Adrenal gland (tissue), 12 donors: ENCODE results near the gene TSFM. TPM values are rescaled to one million over a fixed set of nuclear protein-coding genes. Genes with fewer than 3 reads are reported as not detected.

ENCODE experiments used
- DNase-seq, 7 donors: peaks; one replicate each; pipeline ENCODE4 v3.0.0-alpha.2; 2019 to 2020
- H3K27ac ChIP-seq, 5 donors: fragments of 200-600 bp; sonication (generic) in 4 of 5; 1 replicate in 3 of 5; 2 replicates in 2 of 5; pipeline versions ENCODE4 v1.5.1 to v1.8.0; 2016 to 2020; ENCODE audit warnings: mild to moderate bottlenecking in 1 of 5
- H3K27me3 ChIP-seq: fragments of 200-600 bp; 2 replicates; pipeline ENCODE4 v1.8.0; 2021
- H3K36me3 ChIP-seq, 2 donors: fragments of 200-600 bp; replicated peaks in 1 of 2; 1 replicate in 1 of 2; 2 replicates in 1 of 2; pipeline versions ENCODE4 v1.5.1 to v1.8.0; 2018 to 2022
- H3K4me1 ChIP-seq, 2 donors: fragments of 200-600 bp; replicated peaks in 1 of 2; 1 replicate in 1 of 2; 2 replicates in 1 of 2; pipeline versions ENCODE4 v1.5.1 to v1.8.0; 2018 to 2021
- H3K4me3 ChIP-seq, 4 donors: fragments of 200-600 bp; sonication (generic) in 3 of 4; one replicate each; pipeline ENCODE4 v1.5.1; 2016 to 2018
- H3K9me3 ChIP-seq, 3 donors: fragments of 200-600 bp; sonication (generic) in 1 of 3; replicated peaks in 1 of 3; 1 replicate in 2 of 3; 2 replicates in 1 of 3; pipeline versions ENCODE4 v1.5.1 to v1.8.0; 2016 to 2021
- POLR2A ChIP-seq, 2 donors: fragments of 450-650 bp; IDR thresholded peaks; one replicate each; pipeline ENCODE4 v1.6.1; 2017; ENCODE audit warnings: antibody characterized with exemption in 2 of 2, mild to moderate bottlenecking in 2 of 2, moderate library complexity in 1 of 2
- WGBS, 4 donors: extraction: QIAGEN DNeasy Blood & Tissue Kit in 2 of 4; methylation state at CpG; one replicate each; pipeline versions ENCODE4 v1.1.5 to v1.1.7; 2013 to 2017; 5-methylcytosine and 5-hydroxymethylcytosine counted together
- intact Hi-C, 2 donors: fragments of 100-400 bp; cut with DNase I; formaldehyde crosslinking; loops; one replicate each; pipeline versions ENCODE4 v1.14.1 to v1.15.0; 2022 to 2023
- polyA plus RNA-seq, 3 donors: library from polyadenylated mRNA; stranded (reverse); fragments of 200-250 nt in 2 of 3; fragments of 350-450 nt in 1 of 3; fragmentation: Illumina TruSeq in 1 of 3; extraction: RNeasy Lipid Tissue Mini Kit (QIAGEN cat#74804) in 1 of 3; gene quantifications; one replicate each; pipeline ENCODE4 v1.2.3, GENCODE V29; 2013 to 2014
- total RNA-seq, 9 donors: library from RNA; depleted of rRNA in 4 of 9; stranded (reverse); fragments of >200 nt in 4 of 9; fragments of 120-200 nt in 1 of 9; fragmentation: NEBNext Ultra II Directional in 1 of 9; extraction: Animal tissue kit (Norgen Biotek cat#: 25700) in 1 of 9; gene quantifications; one replicate each; pipeline versions ENCODE4 v1.1.0 to v1.2.4, GENCODE V29; 2013 to 2023
- TF ChIP-seq, protein P1 (sequence below), 6 experiments: fragments of 450-650 bp in 4 of 6; fragments of 200-600 bp in 2 of 6; sonication (generic) in 1 of 6; IDR thresholded peaks; 1 replicate in 5 of 6; 2 replicates in 1 of 6; pipeline versions ENCODE4 v1.5.1 to v1.8.0; 2016 to 2021; ENCODE audit warnings: antibody characterized with exemption in 6 of 6, mild to moderate bottlenecking in 2 of 6, moderate library complexity in 1 of 6
- donor health status: healthy with polysubstance abuse.
- donor health status: Bipolar disorder and iron deficiency.
- donor health status: DM: yes; HTN: yes; CAD: no.
- donor health status: DM: no; HTN: no; CAD: no.
- donor health status: DM: no; HTN: no; CAD: no.
- donor health status: DM: yes; HTN: yes; CAD: no.

TSFM gene
- total and polyA plus RNA-seq, 12 donors, result 31.5 to 107 (median 69.5) TPM

DNA sequence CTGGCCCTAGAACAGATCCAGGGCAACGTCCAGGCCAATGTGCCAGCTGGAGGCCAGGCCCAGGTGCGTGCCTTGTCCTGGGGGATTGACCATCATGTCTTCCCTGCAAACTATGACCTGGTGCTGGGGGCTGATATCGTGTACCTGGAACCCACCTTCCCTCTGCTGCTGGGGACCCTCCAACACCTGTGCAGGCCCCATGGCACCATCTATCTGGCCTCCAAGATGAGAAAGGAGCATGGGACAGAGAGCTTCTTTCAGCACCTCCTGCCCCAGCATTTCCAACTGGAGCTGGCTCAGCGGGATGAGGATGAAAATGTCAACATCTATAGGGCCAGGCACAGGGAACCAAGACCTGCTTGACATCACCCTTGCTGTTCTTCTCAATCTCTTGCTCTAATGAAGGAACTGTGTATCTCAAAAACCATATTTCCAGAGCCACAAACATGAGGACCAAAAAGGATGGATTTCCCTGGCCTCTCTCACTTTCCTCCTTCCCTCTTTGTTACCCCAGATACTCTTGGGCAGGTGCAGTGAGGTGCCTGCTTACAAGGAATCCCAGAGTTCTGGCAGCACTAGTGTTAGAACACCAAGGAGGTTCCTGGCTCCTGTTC, 2.2 kb upstream of the TSFM start:
- TF ChIP-seq, protein P1, sequence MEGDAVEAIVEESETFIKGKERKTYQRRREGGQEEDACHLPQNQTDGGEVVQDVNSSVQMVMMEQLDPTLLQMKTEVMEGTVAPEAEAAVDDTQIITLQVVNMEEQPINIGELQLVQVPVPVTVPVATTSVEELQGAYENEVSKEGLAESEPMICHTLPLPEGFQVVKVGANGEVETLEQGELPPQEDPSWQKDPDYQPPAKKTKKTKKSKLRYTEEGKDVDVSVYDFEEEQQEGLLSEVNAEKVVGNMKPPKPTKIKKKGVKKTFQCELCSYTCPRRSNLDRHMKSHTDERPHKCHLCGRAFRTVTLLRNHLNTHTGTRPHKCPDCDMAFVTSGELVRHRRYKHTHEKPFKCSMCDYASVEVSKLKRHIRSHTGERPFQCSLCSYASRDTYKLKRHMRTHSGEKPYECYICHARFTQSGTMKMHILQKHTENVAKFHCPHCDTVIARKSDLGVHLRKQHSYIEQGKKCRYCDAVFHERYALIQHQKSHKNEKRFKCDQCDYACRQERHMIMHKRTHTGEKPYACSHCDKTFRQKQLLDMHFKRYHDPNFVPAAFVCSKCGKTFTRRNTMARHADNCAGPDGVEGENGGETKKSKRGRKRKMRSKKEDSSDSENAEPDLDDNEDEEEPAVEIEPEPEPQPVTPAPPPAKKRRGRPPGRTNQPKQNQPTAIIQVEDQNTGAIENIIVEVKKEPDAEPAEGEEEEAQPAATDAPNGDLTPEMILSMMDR (IDR thresholded peaks at IDR 0.05), result no peak
- TF ChIP-seq POLR2A (IDR thresholded peaks at IDR 0.05), result no peak
- Histone ChIP-seq H3K27ac (no peak overlapping the region), H3K4me1 (peaks cover 7 to 15% of the 10 kb centered on the region in 2 donors), H3K27me3 (no peaks in the 10 kb centered on the region), H3K36me3 (peaks cover 0 to 9% of the 10 kb centered on the region in 2 donors), H3K9me3 (no peaks in the 10 kb centered on the region), H3K4me3 (no peak overlapping the region)
- no peak for DNase-seq
- WGBS, 4 donors, result 93 to 100% (median 97%) methylated on average over 1 to 4 of the region's 4 CpGs
- intact Hi-C loops, result no loop called here

DNA sequence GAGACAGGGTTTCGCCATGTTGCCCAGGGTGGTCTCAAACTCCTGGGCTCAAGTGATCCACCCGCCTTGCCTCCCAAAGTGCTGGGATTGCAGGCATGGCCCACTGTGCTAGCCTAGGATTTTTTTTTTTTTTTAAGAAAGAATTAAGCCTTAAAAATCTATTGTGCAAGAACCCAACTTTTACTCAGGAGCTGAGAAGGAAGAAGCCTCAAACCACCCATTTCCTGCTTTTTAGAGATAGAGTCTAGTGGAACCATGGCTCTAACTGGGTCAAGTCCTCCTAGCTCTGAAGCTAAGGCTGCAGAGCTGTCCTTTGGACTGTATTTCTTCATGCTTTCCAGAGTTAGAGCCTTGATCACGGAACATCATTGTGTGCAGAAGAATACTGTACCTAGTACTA, 1.3 kb upstream of the TSFM start:
- DNase-seq, result no peak
- peaks cover 7 to 15% of the 10 kb centered on the region in 2 donors for H3K4me1 ChIP-seq
- peaks cover 0 to 17% of the 10 kb centered on the region in 2 donors for H3K36me3 ChIP-seq
- H3K9me3 ChIP-seq, result no peaks in the 10 kb centered on the region
- H3K27me3 ChIP-seq, result no peaks in the 10 kb centered on the region
- no peak overlapping the region for H3K27ac ChIP-seq
- TF ChIP-seq, protein P1 (IDR thresholded peaks at IDR 0.05), result no peak
- no peak for TF ChIP-seq POLR2A (IDR thresholded peaks at IDR 0.05)
- H3K4me3 ChIP-seq, result no peak overlapping the region
- intact Hi-C loops, result no loop called here
- WGBS, 4 donors, result 89 to 96% (median 91%) methylated on average over 3 of the region's 3 CpGs

DNA sequence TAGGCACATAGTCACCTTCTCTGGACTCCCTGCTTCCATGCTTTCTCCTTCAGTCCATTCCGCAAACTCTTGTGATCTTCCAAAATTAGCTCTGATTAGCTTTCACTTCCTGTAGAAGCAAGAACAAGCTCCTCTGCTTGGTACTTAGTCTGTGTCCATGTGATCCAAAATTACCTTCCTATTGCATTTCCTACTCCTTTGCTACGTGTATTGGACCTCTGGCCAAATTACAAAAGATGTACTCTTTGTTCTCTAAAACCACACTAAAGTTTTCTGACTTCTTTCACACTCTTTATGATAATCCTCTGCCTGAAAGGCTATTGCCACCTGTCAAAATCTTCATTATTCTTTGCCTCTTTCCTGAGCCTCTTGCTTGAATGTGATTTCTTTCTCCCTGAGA, 786 bp upstream of the TSFM start:
- H3K36me3 ChIP-seq, result peaks cover 0 to 23% of the 10 kb centered on the region in 2 donors
- no peak overlapping the region for H3K4me3 ChIP-seq
- peaks cover 7 to 15% of the 10 kb centered on the region in 2 donors for H3K4me1 ChIP-seq
- no peaks in the 10 kb centered on the region for H3K27me3 ChIP-seq
- TF ChIP-seq, protein P1 (IDR thresholded peaks at IDR 0.05), result no peak
- TF ChIP-seq POLR2A (IDR thresholded peaks at IDR 0.05), result no peak
- no peak for DNase-seq
- intact Hi-C loops, result no loop called here
- H3K9me3 ChIP-seq, result no peaks in the 10 kb centered on the region
- peak overlapping the region in 1 of 5 donors; percentile 14 for H3K27ac ChIP-seq
- WGBS, 4 donors, result 62 to 73% (median 65%) methylated on average over 2 of the region's 2 CpGs

DNA sequence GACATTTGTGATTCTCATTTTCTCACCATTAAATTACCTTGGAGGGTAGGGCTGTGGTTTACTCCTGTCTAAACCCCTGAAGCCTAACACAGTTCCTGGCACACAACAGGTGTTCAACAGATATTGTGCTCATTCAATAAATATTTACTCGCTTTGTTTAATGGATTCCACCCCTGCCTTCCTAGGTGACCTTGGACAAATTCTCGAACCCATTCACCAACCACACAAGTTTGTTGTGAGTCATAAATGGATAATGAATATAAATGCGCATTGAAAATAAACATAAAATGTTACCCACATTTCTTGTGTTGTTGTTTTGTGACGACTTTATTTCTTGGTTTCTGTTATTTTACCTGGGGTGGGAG, 362 bp upstream of the TSFM start:
- intact Hi-C loops, result no loop called here
- H3K36me3 ChIP-seq, result peaks cover 0 to 27% of the 10 kb centered on the region in 2 donors
- no peaks in the 10 kb centered on the region for H3K27me3 ChIP-seq
- peaks cover 7 to 15% of the 10 kb centered on the region in 2 donors for H3K4me1 ChIP-seq
- TF ChIP-seq POLR2A (IDR thresholded peaks at IDR 0.05), result no peak
- TF ChIP-seq, protein P1 (IDR thresholded peaks at IDR 0.05), result no peak
- 7 to 13% (median 12%) methylated on average over 4 of the region's 4 CpGs for WGBS, 4 donors
- H3K4me3 ChIP-seq, result peak overlapping the region in 2 of 4 donors; percentile 65 to 95
- H3K9me3 ChIP-seq, result no peaks in the 10 kb centered on the region
- DNase-seq, result no peak
- H3K27ac ChIP-seq, result peak overlapping the region in 2 of 5 donors; percentile 14 to 43
